SU-DHL-6 (cell line): ENCODE data around the gene KRT5.

ENCODE experiments used
- H2AFZ ChIP-seq: fragments of 200-600 bp; sonication (generic); 2 replicates; pipeline ENCODE4 v1.6.1; 2014; ENCODE audit warnings: low read depth, mild to moderate bottlenecking, moderate library complexity, mixed read lengths, antibody characterized with exemption, low read length; ENCODE audit not compliant: severe bottlenecking
- H3F3A ChIP-seq: fragments of 200-600 bp; shearing (Covaris generic); 2 replicates; pipeline ENCODE4 v1.6.0; 2016; ENCODE audit warnings: antibody characterized with exemption, mild to moderate bottlenecking; ENCODE audit not compliant: insufficient read depth
- H3K27ac ChIP-seq: fragments of 200-600 bp; sonication (generic); 2 replicates; pipeline ENCODE4 v1.5.1; 2016; ENCODE audit warnings: low read depth, mild to moderate bottlenecking, low read length, moderate library complexity, mixed read lengths
- H3K27me3 ChIP-seq: fragments of 200-600 bp; sonication (generic), shearing (Covaris generic); 2 replicates; pipeline ENCODE4 v1.6.0; 2014; ENCODE audit warnings: mild to moderate bottlenecking, low read length
- H3K36me3 ChIP-seq: fragments of 200-600 bp; sonication (generic); 2 replicates; pipeline ENCODE4 v1.6.1; 2014; ENCODE audit warnings: mild to moderate bottlenecking, low read length, mixed read lengths
- H3K4me2 ChIP-seq: fragments of 300-600, 200-600 bp; shearing (Covaris generic), sonication (generic); 2 replicates; pipeline ENCODE4 v1.6.0; 2014; ENCODE audit warnings: low read length, low read depth, mild to moderate bottlenecking; ENCODE audit not compliant: poor library complexity, severe bottlenecking
- H3K4me3 ChIP-seq: fragments of 200-600 bp; sonication (generic); 2 replicates; pipeline ENCODE4 v1.5.1; 2014; ENCODE audit warnings: antibody characterized with exemption, low read length, mild to moderate bottlenecking, mixed read lengths; ENCODE audit not compliant: insufficient read depth, poor library complexity, severe bottlenecking
- H3K79me2 ChIP-seq: fragments of 200-600 bp; sonication (generic); 2 replicates; pipeline ENCODE4 v1.6.1; 2014; ENCODE audit warnings: mild to moderate bottlenecking, low read length, moderate library complexity; ENCODE audit not compliant: insufficient read depth
- H3K9ac ChIP-seq: fragments of 200-600 bp; sonication (generic); 2 replicates; pipeline ENCODE4 v1.7.0; 2014; ENCODE audit warnings: mild to moderate bottlenecking, low read length
- H3K9me2 ChIP-seq: fragments of 200-600 bp; sonication (generic); replicated peaks from 2 replicates; pipeline ENCODE4 v1.6.1; 2014; ENCODE audit warnings: low read length; ENCODE audit not compliant: insufficient read depth
- H3K9me3 ChIP-seq: fragments of 200-600 bp; sonication (generic); 2 replicates; pipeline ENCODE4 v1.6.1; 2014; ENCODE audit warnings: low read length, mixed read lengths; ENCODE audit not compliant: insufficient read depth
- H4K20me1 ChIP-seq: fragments of 200-600 bp; sonication (generic); 2 replicates; pipeline ENCODE4 v1.6.1; 2014; ENCODE audit warnings: low read depth, mild to moderate bottlenecking, antibody characterized with exemption, low read length, moderate library complexity, mixed read lengths
- CTCF ChIP-seq: fragments of 200-600 bp; sonication (generic); IDR thresholded peaks from one replicate; pipeline ENCODE4 v1.5.1; 2017; ENCODE audit warnings: antibody characterized with exemption, mild to moderate bottlenecking, low read length, moderate library complexity; ENCODE audit not compliant: insufficient read depth, poor library complexity, severe bottlenecking
- EZH2phosphoT487 ChIP-seq: fragments of 200-600 bp; sonication (generic), shearing (Covaris generic); conservative IDR thresholded peaks from 2 replicates; pipeline ENCODE4 v1.6.1; 2018; ENCODE audit warnings: mild to moderate bottlenecking, antibody characterized with exemption, low read length, moderate library complexity, mixed read lengths

The KRT5 gene

GRCh38 chr12:52529846-52530245 lies 9.7 kb upstream of the KRT5 start:
- Histone ChIP-seq H3K9me3 (no peaks in the 10 kb centered on the region), H3K9me2 (no peaks in the 10 kb centered on the region), H3K9ac (no peak overlapping the region), H3F3A (no peaks in the 10 kb centered on the region), H3K27ac (no peak overlapping the region), H3K79me2 (no peaks in the 10 kb centered on the region), H4K20me1 (no peaks in the 10 kb centered on the region), H2AFZ (no peak overlapping the region), H3K4me3 (no peak overlapping the region), H3K36me3 (no peaks in the 10 kb centered on the region), H3K27me3 (no peaks in the 10 kb centered on the region), H3K4me2 (no peak overlapping the region)
- no peak for TF ChIP-seq CTCF
- no peak for TF ChIP-seq EZH2phosphoT487

DNA sequence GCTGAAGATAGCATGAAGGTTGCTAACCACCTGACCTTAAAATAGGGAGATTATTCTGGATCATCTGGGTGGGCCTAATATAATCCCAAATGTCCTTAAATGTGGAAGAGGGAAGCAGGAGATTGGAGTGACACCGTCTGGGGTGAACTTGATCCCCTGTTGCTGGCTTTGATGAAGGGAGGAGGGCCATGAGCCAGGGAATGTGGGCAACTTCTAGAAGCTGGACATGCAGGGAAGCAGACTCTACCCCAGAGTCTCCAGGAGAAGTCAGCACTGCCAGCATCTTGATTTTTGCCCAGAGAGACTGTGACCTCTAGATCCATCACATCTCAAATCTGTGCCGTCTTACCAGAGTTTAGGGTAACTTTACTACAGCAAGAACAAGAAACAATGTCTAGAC lies 9.2 kb upstream of the KRT5 start:
- Histone ChIP-seq H3K27ac (no peak overlapping the region), H3K36me3 (no peaks in the 10 kb centered on the region), H3K9me3 (no peaks in the 10 kb centered on the region), H3K4me2 (no peak overlapping the region), H3K27me3 (no peaks in the 10 kb centered on the region), H4K20me1 (no peaks in the 10 kb centered on the region), H3K79me2 (no peaks in the 10 kb centered on the region), H3K9me2 (no peaks in the 10 kb centered on the region), H3K4me3 (no peak overlapping the region), H3K9ac (no peak overlapping the region), H3F3A (no peaks in the 10 kb centered on the region), H2AFZ (no peak overlapping the region)
- no peak for TF ChIP-seq CTCF
- TF ChIP-seq EZH2phosphoT487: no peak

- Histone ChIP-seq H3K27ac (no peak overlapping the region), H3K4me3 (no peak overlapping the region), H3K79me2 (no peaks in the 10 kb centered on the region), H3K27me3 (no peaks in the 10 kb centered on the region), H3K4me2 (no peak overlapping the region), H3K9me2 (no peaks in the 10 kb centered on the region), H3F3A (no peaks in the 10 kb centered on the region), H2AFZ (no peak overlapping the region), H3K9me3 (no peaks in the 10 kb centered on the region), H3K9ac (no peak overlapping the region), H4K20me1 (no peaks in the 10 kb centered on the region), H3K36me3 (no peaks in the 10 kb centered on the region)
- no peak for TF ChIP-seq CTCF
- no peak for TF ChIP-seq EZH2phosphoT487
Measured at GRCh38 chr12:52528641-52529143, 8.5 kb upstream of the KRT5 start.
